GM06990 (cell line): Measurements from ENCODE around the gene CDH6.

Experiments
- DNase-seq: peaks from one replicate; pipeline ENCODE4 v3.0.0-alpha.2; 2011; ENCODE audit not compliant: insufficient read length; ENCODE audit errors: extremely low read depth
- H3K27me3 ChIP-seq: replicated peaks from 2 replicates; pipeline ENCODE4 v1.6.0; 2011; ENCODE audit warnings: low read length; ENCODE audit not compliant: control insufficient read depth, insufficient read depth
- H3K36me3 ChIP-seq: 2 replicates; pipeline ENCODE4 v1.5.1; 2011; ENCODE audit warnings: low read length; ENCODE audit not compliant: control insufficient read depth, insufficient read depth
- H3K4me3 ChIP-seq: replicated peaks from 2 replicates; pipeline ENCODE4 v1.5.1; 2011; ENCODE audit warnings: low read depth, mild to moderate bottlenecking, control low read depth, low read length
- CTCF ChIP-seq: IDR thresholded peaks from 2 replicates; pipeline ENCODE4 v1.5.1; 2011; ENCODE audit warnings: low read length, control low read depth, mild to moderate bottlenecking, inconsistent platforms; ENCODE audit not compliant: insufficient read depth, poor library complexity, severe bottlenecking

The CDH6 gene

GRCh38 chr5:31225118-31225517 is 31.6 kb downstream of the CDH6 start:
- Histone ChIP-seq H3K4me3 (no peak overlapping the region), H3K27me3 (no peaks in the 10 kb centered on the region), H3K36me3 (no peaks in the 10 kb centered on the region)
- TF ChIP-seq CTCF: no peak
- no peak for DNase-seq

GRCh38 chr5:31225613-31226012 is 32.1 kb downstream of the CDH6 start:
- Histone ChIP-seq H3K36me3 (no peaks in the 10 kb centered on the region), H3K4me3 (no peak overlapping the region), H3K27me3 (no peaks in the 10 kb centered on the region)
- no peak for TF ChIP-seq CTCF
- no peak for DNase-seq

- no peak for TF ChIP-seq CTCF
Observed at GRCh38 chr5:31226651-31227050, 33.2 kb downstream of the CDH6 start.

GRCh38 chr5:31229266-31229665 is 35.8 kb downstream of the CDH6 start:
- Histone ChIP-seq H3K4me3 (no peak overlapping the region), H3K36me3 (no peaks in the 10 kb centered on the region), H3K27me3 (no peaks in the 10 kb centered on the region)
- no peak for DNase-seq
- no peak for TF ChIP-seq CTCF

More at GRCh38 chr5:31226651-31227050, 33.2 kb downstream of the CDH6 start:
- Histone ChIP-seq H3K4me3 (no peak overlapping the region), H3K36me3 (no peaks in the 10 kb centered on the region), H3K27me3 (no peaks in the 10 kb centered on the region)
- no peak for DNase-seq

- no peak overlapping the region for H3K4me3 ChIP-seq
- H3K27me3 ChIP-seq: no peaks in the 10 kb centered on the region
- TF ChIP-seq CTCF: no peak
- DNase-seq: no peak
- H3K36me3 ChIP-seq: no peaks in the 10 kb centered on the region
Observed at GRCh38 chr5:31231177-31231838, 37.8 kb downstream of the CDH6 start.
